Skeletal muscle tissue (tissue), 4 donors: ENCODE data around the gene AATK. TPM values are rescaled to one million over a fixed set of nuclear protein-coding genes. Genes with fewer than 3 reads are reported as not detected.

ENCODE experiments used
- H3K27ac ChIP-seq: one replicate; pipeline ENCODE4 v1.7.0; 2013; ENCODE audit warnings: mild to moderate bottlenecking, low read depth, low read length, inconsistent platforms
- H3K27me3 ChIP-seq, 3 donors: one replicate each; pipeline ENCODE4 v1.7.0; 2013; ENCODE audit warnings: low read length in 3 of 3; ENCODE audit not compliant: control insufficient read depth in 3 of 3, insufficient read depth in 3 of 3
- H3K36me3 ChIP-seq, 3 donors: one replicate each; pipeline ENCODE4 v1.7.0; 2013; ENCODE audit warnings: low read length in 3 of 3; ENCODE audit not compliant: control insufficient read depth in 3 of 3, insufficient read depth in 3 of 3
- H3K4me1 ChIP-seq, 3 donors: one replicate each; pipeline ENCODE4 v1.7.0; 2013; ENCODE audit warnings: low read length in 3 of 3, mild to moderate bottlenecking in 3 of 3; ENCODE audit not compliant: control insufficient read depth in 3 of 3, insufficient read depth in 3 of 3
- H3K4me3 ChIP-seq, 3 donors: one replicate each; pipeline ENCODE4 v1.7.0; 2013; ENCODE audit warnings: low read length in 3 of 3
- H3K9ac ChIP-seq, 3 donors: one replicate each; pipeline ENCODE4 v1.7.0; 2013; ENCODE audit warnings: low read length in 3 of 3, mild to moderate bottlenecking in 3 of 3, moderate library complexity in 2 of 3, low read depth in 1 of 3
- H3K9me3 ChIP-seq, 3 donors: one replicate each; pipeline ENCODE4 v1.7.0; 2013; ENCODE audit warnings: low read length in 3 of 3; ENCODE audit not compliant: control insufficient read depth in 3 of 3
- total RNA-seq: library from RNA; depleted of rRNA; stranded (reverse); fragments of >200 nt; gene quantifications from one replicate; pipeline ENCODE4 v1.2.3, GENCODE V29; 2014
- donor health status: Osteomylitis.

Gene AATK
- total RNA-seq, 1 donor from 2014 or later = 10.4 TPM

- no peak overlapping the region for H3K27ac ChIP-seq
- no peak overlapping the region for H3K4me3 ChIP-seq
- H3K9me3 ChIP-seq = no peaks in the 10 kb centered on the region
- no peaks in the 10 kb centered on the region for H3K36me3 ChIP-seq
- H3K27me3 ChIP-seq = peaks cover 0 to 4% (median 3%) of the 10 kb centered on the region in 3 donors
- H3K4me1 ChIP-seq = peaks cover 5 to 6% (median 5%) of the 10 kb centered on the region in 3 donors
- H3K9ac ChIP-seq = no peak overlapping the region
These were observed 27.5 kb downstream of the AATK start for GRCh38 chr17:81138500-81138899.

- Histone ChIP-seq H3K27me3 (peaks cover 0 to 4% (median 3%) of the 10 kb centered on the region in 3 donors), H3K9me3 (no peaks in the 10 kb centered on the region), H3K36me3 (no peaks in the 10 kb centered on the region), H3K9ac (no peak overlapping the region), H3K4me1 (peaks cover 4% of the 10 kb centered on the region in 3 donors), H3K4me3 (no peak overlapping the region), H3K27ac (no peak overlapping the region)
These were observed 27.9 kb downstream of the AATK start for GRCh38 chr17:81138083-81138482.

GRCh38 chr17:81137248-81137647 lies 28.8 kb downstream of the AATK start:
- no peaks in the 10 kb centered on the region for H3K4me1 ChIP-seq
- H3K9me3 ChIP-seq = no peaks in the 10 kb centered on the region
- no peaks in the 10 kb centered on the region for H3K36me3 ChIP-seq
- no peak overlapping the region for H3K9ac ChIP-seq
- H3K27me3 ChIP-seq = peaks cover 0 to 4% (median 3%) of the 10 kb centered on the region in 3 donors
- no peak overlapping the region for H3K27ac ChIP-seq
- no peak overlapping the region for H3K4me3 ChIP-seq

- H3K9me3 ChIP-seq = no peaks in the 10 kb centered on the region
- H3K27me3 ChIP-seq = peaks cover 0 to 5% (median 4%) of the 10 kb centered on the region in 3 donors
- no peak overlapping the region for H3K4me3 ChIP-seq
- H3K4me1 ChIP-seq = no peaks in the 10 kb centered on the region
- no peak overlapping the region for H3K27ac ChIP-seq
- H3K9ac ChIP-seq = no peak overlapping the region
- no peaks in the 10 kb centered on the region for H3K36me3 ChIP-seq
These were observed 29.7 kb downstream of the AATK start for GRCh38 chr17:81136366-81136765.

- Histone ChIP-seq H3K9ac (no peak overlapping the region), H3K9me3 (no peaks in the 10 kb centered on the region), H3K36me3 (no peaks in the 10 kb centered on the region), H3K4me3 (no peak overlapping the region), H3K4me1 (no peaks in the 10 kb centered on the region), H3K27ac (no peak overlapping the region), H3K27me3 (peaks cover 0 to 5% (median 4%) of the 10 kb centered on the region in 3 donors)
These were observed 30.3 kb downstream of the AATK start for GRCh38 chr17:81135505-81136278.

GRCh38 chr17:81134064-81134781 lies 31.8 kb downstream of the AATK start:
- no peaks in the 10 kb centered on the region for H3K36me3 ChIP-seq
- H3K4me1 ChIP-seq = no peaks in the 10 kb centered on the region
- H3K27ac ChIP-seq = no peak overlapping the region
- H3K27me3 ChIP-seq = peaks cover 0 to 5% (median 4%) of the 10 kb centered on the region in 3 donors
- no peaks in the 10 kb centered on the region for H3K9me3 ChIP-seq
- H3K9ac ChIP-seq = no peak overlapping the region
- no peak overlapping the region for H3K4me3 ChIP-seq

GRCh38 chr17:81132770-81133723 lies 33.0 kb downstream of the AATK start:
- Histone ChIP-seq H3K27me3 (peaks cover 0 to 5% (median 4%) of the 10 kb centered on the region in 3 donors), H3K4me1 (no peaks in the 10 kb centered on the region), H3K27ac (no peak overlapping the region), H3K36me3 (no peaks in the 10 kb centered on the region), H3K9ac (no peak overlapping the region), H3K4me3 (no peak overlapping the region), H3K9me3 (no peaks in the 10 kb centered on the region)

- Histone ChIP-seq H3K4me1 (no peaks in the 10 kb centered on the region), H3K9me3 (no peaks in the 10 kb centered on the region), H3K4me3 (no peak overlapping the region), H3K36me3 (no peaks in the 10 kb centered on the region), H3K9ac (no peak overlapping the region), H3K27ac (no peak overlapping the region), H3K27me3 (peaks cover 0 to 6% (median 5%) of the 10 kb centered on the region in 3 donors)
These were observed 33.9 kb downstream of the AATK start for GRCh38 chr17:81132197-81132540.

- no peaks in the 10 kb centered on the region for H3K4me1 ChIP-seq
- H3K27ac ChIP-seq = no peak overlapping the region
- no peaks in the 10 kb centered on the region for H3K9me3 ChIP-seq
- no peaks in the 10 kb centered on the region for H3K36me3 ChIP-seq
- H3K4me3 ChIP-seq = no peak overlapping the region
- peaks cover 0 to 8% (median 7%) of the 10 kb centered on the region in 3 donors for H3K27me3 ChIP-seq
- H3K9ac ChIP-seq = no peak overlapping the region
These were observed 34.4 kb downstream of the AATK start for GRCh38 chr17:81131486-81132196.
